ENCODE data around the gene CHID1.

DNA sequence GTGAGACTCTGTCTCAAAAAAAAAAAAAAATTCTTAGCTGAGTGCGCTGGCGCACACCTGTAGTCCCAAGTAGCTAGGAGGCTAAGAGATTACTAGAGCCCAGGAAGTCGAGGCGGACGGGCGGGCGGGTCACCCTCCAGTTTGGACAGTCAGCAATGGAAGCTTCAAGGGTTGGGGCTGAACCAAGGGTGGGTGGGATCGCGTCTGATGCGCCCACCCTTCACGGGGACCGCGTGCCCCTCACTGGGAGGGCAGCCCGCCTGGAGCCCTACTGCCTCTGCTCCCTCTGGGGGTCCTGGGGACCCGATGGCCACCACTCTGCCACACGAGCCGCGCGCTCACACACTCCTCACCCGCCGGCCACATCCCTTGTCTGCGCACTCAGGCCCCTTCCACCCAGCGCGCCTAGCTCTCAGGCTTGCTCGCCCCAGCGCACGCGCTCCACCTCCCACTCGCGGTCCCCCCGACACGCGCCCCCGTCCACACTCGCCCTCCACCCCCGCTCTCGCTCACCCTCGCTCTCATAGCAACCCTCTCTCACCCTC is 494 bp downstream of the CHID1 start:
- TF ChIP-seq, protein P1, sequence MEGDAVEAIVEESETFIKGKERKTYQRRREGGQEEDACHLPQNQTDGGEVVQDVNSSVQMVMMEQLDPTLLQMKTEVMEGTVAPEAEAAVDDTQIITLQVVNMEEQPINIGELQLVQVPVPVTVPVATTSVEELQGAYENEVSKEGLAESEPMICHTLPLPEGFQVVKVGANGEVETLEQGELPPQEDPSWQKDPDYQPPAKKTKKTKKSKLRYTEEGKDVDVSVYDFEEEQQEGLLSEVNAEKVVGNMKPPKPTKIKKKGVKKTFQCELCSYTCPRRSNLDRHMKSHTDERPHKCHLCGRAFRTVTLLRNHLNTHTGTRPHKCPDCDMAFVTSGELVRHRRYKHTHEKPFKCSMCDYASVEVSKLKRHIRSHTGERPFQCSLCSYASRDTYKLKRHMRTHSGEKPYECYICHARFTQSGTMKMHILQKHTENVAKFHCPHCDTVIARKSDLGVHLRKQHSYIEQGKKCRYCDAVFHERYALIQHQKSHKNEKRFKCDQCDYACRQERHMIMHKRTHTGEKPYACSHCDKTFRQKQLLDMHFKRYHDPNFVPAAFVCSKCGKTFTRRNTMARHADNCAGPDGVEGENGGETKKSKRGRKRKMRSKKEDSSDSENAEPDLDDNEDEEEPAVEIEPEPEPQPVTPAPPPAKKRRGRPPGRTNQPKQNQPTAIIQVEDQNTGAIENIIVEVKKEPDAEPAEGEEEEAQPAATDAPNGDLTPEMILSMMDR (conservative IDR thresholded peaks at IDR 0.05 in 1 of 2, IDR thresholded peaks at IDR 0.05 in 1 of 2; ENCODE audit: low read depth in 1 of 2, low read length in 2 of 2), result no peak
- TF ChIP-seq EZH2 (IDR thresholded peaks at IDR 0.05; ENCODE audit: low read length, missing control alignments), result no peak
